ENCODE measurements around the gene VSIG10L.
A peak's percentile ranks its signal among the peaks of the same experiment; 100 is the strongest.

The VSIG10L gene

DNA sequence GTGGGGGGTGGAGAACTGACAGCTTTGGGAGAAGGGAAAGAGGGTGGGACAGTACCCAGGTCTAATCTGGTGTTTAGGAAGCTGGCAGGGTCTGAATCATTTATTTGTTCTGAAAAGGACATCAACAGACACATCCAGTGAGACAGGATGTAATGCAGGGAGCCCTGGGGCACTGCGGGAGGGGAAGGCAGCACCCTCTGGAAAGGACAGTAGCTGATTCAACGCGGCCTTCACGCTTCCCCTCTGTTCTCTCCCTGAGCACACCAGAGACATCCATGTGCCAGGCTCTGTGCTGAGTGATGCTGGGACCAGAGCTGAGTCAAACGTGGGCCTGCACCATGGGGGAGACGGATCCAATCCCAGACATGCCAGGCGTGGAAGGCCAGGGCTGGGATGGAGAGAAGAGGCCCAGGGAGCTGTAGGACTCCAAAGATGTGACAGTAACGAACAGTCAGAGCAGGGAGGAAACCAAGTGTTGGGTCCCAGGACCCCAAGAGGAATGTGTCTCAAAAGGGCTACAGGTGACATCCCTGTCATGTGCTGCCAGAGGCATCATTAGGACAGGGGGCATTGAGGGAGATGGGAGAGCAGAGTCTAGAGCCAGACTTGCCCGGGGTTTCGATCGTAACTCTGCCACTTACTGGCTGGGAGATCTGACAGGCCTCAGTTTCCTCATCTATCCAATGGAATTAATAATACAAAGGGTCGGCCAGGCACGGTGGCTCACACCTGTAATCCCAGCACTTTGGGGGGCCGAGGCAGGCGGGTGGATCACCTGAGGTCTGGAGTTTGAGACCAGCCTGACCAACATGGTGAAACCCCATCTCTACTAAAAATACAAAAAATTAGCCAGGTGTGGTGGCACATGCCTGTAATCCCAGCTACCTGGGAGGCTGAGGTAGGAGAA, 22.5 kb upstream of the VSIG10L start:
- H3K4me3 ChIP-seq (ENCODE audit: low read length in 2 of 2), result peak overlapping the region; percentile 3 to 91
- H3K9me3 ChIP-seq (ENCODE audit: control insufficient read depth in 2 of 2, low read length in 2 of 2), result no peaks in the 10 kb centered on the region
- H3K36me3 ChIP-seq (ENCODE audit: control insufficient read depth in 2 of 2, insufficient read depth in 2 of 2, low read length in 2 of 2), result no peaks in the 10 kb centered on the region
- no peaks in the 10 kb centered on the region for H3K27me3 ChIP-seq (ENCODE audit: control insufficient read depth in 1 of 2, insufficient read depth in 2 of 2, low read length in 2 of 2)
- H3K27ac ChIP-seq (ENCODE audit: low read length), result peak overlapping the region; percentile 82
- H3K4me1 ChIP-seq (ENCODE audit: control insufficient read depth, insufficient read depth, low read length), result peaks cover 56% of the 10 kb centered on the region
- H3K9ac ChIP-seq (ENCODE audit: low read length in 2 of 2), result peak overlapping the region; percentile 56 to 58

DNA sequence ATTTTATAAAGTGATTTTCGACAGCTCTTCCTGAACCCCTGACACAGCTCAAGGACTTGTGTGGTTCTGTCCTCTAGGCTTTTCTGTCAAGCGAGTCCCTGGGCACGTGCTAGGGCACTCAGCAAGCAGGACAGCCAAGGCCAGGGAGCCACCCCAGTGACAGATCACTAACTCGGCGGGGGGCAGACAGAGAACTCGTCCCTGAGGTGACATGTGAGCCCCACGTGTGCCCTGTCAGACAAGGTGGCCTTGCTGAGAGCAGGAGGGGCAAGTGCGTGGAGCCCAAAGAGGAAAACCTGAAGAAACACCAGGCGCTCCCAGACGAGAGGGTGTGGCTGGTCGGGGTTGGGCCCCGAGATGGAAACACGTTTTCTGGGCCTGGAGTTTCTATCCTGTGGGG, 19.3 kb upstream of the VSIG10L start:
- H3K9me3 ChIP-seq (ENCODE audit: control insufficient read depth in 2 of 2, low read length in 2 of 2), result no peaks in the 10 kb centered on the region
- no peak overlapping the region for H3K9ac ChIP-seq (ENCODE audit: low read length in 2 of 2)
- H3K27ac ChIP-seq (ENCODE audit: low read length), result no peak overlapping the region

DNA sequence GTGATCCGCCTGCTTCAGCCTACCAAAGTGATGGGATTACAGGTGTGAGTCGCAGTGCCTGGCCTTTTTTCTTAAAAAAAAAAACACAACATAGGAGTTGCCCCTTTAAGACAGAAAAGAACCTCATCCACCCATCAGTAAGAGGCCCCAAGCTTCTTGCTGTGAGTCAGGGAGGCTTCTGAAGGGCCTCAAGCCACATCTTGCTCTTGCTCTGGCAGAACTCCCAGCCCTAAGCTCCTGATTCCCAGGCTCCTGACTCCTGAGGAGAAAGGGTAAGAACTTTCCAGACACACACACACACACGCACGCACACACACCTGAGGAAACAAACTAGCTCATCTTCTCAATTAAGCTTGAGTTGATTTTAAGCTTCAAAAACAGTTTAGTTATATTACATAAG, 17.4 kb upstream of the VSIG10L start:
- Histone ChIP-seq H3K36me3 (ENCODE audit: control insufficient read depth in 2 of 2, insufficient read depth in 2 of 2, low read length in 2 of 2) (peaks cover 0 to 2% of the 10 kb centered on the region in 2 donors), H3K9ac (ENCODE audit: low read length in 2 of 2) (peak overlapping the region in 1 of 2 donors; percentile 29), H3K4me3 (ENCODE audit: low read length in 2 of 2) (no peak overlapping the region), H3K4me1 (ENCODE audit: control insufficient read depth, insufficient read depth, low read length) (peaks cover 34% of the 10 kb centered on the region), H3K27me3 (ENCODE audit: control insufficient read depth in 1 of 2, insufficient read depth in 2 of 2, low read length in 2 of 2) (no peaks in the 10 kb centered on the region), H3K27ac (ENCODE audit: low read length) (peak overlapping the region; percentile 55), H3K9me3 (ENCODE audit: control insufficient read depth in 2 of 2, low read length in 2 of 2) (no peaks in the 10 kb centered on the region)

More for the DNA sequence above, 19.3 kb upstream of the VSIG10L start:
- Histone ChIP-seq H3K4me3 (ENCODE audit: low read length in 2 of 2) (no peak overlapping the region), H3K27me3 (ENCODE audit: control insufficient read depth in 1 of 2, insufficient read depth in 2 of 2, low read length in 2 of 2) (no peaks in the 10 kb centered on the region), H3K4me1 (ENCODE audit: control insufficient read depth, insufficient read depth, low read length) (peaks cover 47% of the 10 kb centered on the region), H3K36me3 (ENCODE audit: control insufficient read depth in 2 of 2, insufficient read depth in 2 of 2, low read length in 2 of 2) (peaks cover 0 to 2% of the 10 kb centered on the region in 2 donors)

DNA sequence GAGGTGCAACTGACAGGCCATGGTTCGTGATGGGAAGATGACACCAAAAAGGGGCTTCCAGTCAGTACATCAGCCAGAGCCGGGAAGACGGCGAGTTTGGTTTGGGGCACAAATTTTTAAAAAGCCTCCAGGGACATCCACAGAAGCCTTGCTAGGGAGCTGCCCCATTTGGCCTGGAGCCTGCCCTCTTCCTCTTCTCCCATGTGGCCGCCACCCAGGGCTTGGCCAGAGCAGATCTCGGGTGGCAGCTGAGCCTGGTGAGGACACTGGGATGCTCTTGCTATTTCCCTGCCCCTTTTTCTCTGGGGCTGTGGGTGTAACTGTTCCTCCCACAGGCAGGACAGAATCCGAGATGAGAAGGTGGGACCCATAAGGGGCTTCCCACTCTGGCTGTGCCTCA, 16.0 kb upstream of the VSIG10L start:
- H3K9ac ChIP-seq (ENCODE audit: low read length in 2 of 2), result no peak overlapping the region
- no peaks in the 10 kb centered on the region for H3K27me3 ChIP-seq (ENCODE audit: control insufficient read depth in 1 of 2, insufficient read depth in 2 of 2, low read length in 2 of 2)
- no peaks in the 10 kb centered on the region for H3K9me3 ChIP-seq (ENCODE audit: control insufficient read depth in 2 of 2, low read length in 2 of 2)
- peaks cover 0 to 2% of the 10 kb centered on the region in 2 donors for H3K36me3 ChIP-seq (ENCODE audit: control insufficient read depth in 2 of 2, insufficient read depth in 2 of 2, low read length in 2 of 2)
- no peak overlapping the region for H3K4me3 ChIP-seq (ENCODE audit: low read length in 2 of 2)
- H3K27ac ChIP-seq (ENCODE audit: low read length), result no peak overlapping the region
- peaks cover 23% of the 10 kb centered on the region for H3K4me1 ChIP-seq (ENCODE audit: control insufficient read depth, insufficient read depth, low read length)

DNA sequence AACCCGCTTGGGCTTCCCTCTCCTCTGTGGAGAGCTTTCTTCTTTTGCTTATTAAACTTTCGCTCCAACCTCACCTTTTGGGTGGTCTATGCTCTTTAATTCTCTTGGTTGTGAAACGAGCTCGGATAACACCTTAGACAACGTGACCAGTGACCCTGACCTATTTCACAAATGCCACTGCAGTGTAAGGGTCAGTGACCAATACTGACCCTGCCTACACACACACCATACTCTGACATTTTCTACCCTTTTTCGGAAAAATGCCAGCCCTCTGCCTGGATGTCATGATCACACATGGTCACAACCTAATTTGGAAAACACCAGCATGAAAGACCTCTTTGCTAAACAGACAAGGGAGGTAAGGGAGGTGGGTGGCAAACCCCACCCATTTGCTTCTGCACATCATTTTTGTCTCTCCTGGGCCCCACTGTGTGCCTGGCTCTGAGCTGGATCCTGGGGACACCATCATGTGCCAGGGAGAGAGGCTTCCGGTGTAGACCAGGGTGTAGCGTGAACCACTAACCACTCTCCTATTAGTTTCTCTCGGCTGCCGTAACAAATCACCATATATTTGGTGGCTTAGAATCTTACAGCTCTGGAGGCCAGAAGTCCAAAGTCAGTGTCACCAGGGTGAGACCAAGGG, 14.3 kb upstream of the VSIG10L start:
- Histone ChIP-seq H3K9ac (ENCODE audit: low read length in 2 of 2) (no peak overlapping the region), H3K36me3 (ENCODE audit: control insufficient read depth in 2 of 2, insufficient read depth in 2 of 2, low read length in 2 of 2) (peaks cover 8 to 16% of the 10 kb centered on the region in 2 donors), H3K4me3 (ENCODE audit: low read length in 2 of 2) (no peak overlapping the region), H3K27ac (ENCODE audit: low read length) (no peak overlapping the region), H3K27me3 (ENCODE audit: control insufficient read depth in 1 of 2, insufficient read depth in 2 of 2, low read length in 2 of 2) (no peaks in the 10 kb centered on the region), H3K9me3 (ENCODE audit: control insufficient read depth in 2 of 2, low read length in 2 of 2) (no peaks in the 10 kb centered on the region), H3K4me1 (ENCODE audit: control insufficient read depth, insufficient read depth, low read length) (peaks cover 9% of the 10 kb centered on the region)

DNA sequence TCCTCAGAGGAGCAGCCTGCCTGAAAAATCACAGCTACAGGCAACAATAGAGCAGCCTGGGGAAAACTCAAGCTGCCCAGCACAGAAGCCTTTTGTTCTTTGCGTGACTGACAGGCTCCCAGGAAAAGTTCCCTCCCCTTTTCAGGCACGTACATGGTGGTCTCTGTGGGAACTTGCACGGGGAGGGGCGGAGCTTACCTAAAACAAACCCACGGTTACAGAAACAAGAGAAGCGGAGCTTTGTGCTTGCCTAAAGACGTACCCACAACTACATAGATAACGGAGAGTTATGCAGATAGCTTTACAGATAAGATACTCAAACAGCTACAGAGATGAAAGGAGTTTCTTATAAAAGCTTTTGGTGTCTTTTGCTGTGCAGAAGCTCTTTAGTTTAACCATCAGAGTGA, 12.8 kb upstream of the VSIG10L start:
- no peaks in the 10 kb centered on the region for H3K27me3 ChIP-seq (ENCODE audit: control insufficient read depth in 1 of 2, insufficient read depth in 2 of 2, low read length in 2 of 2)
- H3K9ac ChIP-seq (ENCODE audit: low read length in 2 of 2), result no peak overlapping the region
- H3K4me1 ChIP-seq (ENCODE audit: control insufficient read depth, insufficient read depth, low read length), result peaks cover 4% of the 10 kb centered on the region
- H3K9me3 ChIP-seq (ENCODE audit: control insufficient read depth in 2 of 2, low read length in 2 of 2), result no peaks in the 10 kb centered on the region
- no peak overlapping the region for H3K27ac ChIP-seq (ENCODE audit: low read length)
- H3K4me3 ChIP-seq (ENCODE audit: low read length in 2 of 2), result no peak overlapping the region
- peaks cover 11 to 28% of the 10 kb centered on the region in 2 donors for H3K36me3 ChIP-seq (ENCODE audit: control insufficient read depth in 2 of 2, insufficient read depth in 2 of 2, low read length in 2 of 2)

DNA sequence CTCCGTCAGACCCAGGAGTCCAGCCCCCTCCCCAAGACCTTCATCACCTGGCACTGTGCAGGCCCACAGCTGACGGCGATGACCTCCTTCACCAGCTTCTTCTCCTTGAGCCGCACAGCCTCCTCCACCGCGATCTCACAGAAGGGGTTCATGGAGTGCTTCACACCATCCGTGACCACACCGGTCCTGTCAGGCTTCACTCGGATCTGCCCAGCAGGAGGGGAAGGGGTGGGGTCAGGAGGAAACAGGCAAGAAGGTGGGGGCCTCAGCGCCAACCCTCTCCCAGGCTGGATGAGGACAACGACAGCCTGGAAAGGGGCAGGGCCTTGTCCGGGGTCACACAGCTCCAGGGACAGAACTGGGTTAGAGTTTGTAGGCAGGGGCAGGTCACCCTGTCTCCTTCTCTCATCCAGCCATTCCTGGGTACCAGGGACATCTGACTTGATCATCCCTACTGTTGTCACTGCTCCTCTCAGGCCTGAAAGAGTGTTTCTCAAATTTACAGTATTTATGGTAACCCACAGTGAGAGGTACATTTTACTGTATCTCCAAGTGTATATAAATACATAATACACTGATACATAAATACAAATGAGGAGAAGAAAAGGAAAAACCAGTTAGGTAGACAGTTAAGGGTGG, 12.3 kb upstream of the VSIG10L start:
- H3K27me3 ChIP-seq (ENCODE audit: control insufficient read depth in 1 of 2, insufficient read depth in 2 of 2, low read length in 2 of 2), result no peaks in the 10 kb centered on the region
- peaks cover 13 to 28% of the 10 kb centered on the region in 2 donors for H3K36me3 ChIP-seq (ENCODE audit: control insufficient read depth in 2 of 2, insufficient read depth in 2 of 2, low read length in 2 of 2)
- H3K4me3 ChIP-seq (ENCODE audit: low read length in 2 of 2), result no peak overlapping the region
- H3K4me1 ChIP-seq (ENCODE audit: control insufficient read depth, insufficient read depth, low read length), result peaks cover under 1% of the 10 kb centered on the region
- H3K9ac ChIP-seq (ENCODE audit: low read length in 2 of 2), result peak overlapping the region in 1 of 2 donors; percentile 28
- H3K9me3 ChIP-seq (ENCODE audit: control insufficient read depth in 2 of 2, low read length in 2 of 2), result no peaks in the 10 kb centered on the region
- H3K27ac ChIP-seq (ENCODE audit: low read length), result no peak overlapping the region

DNA sequence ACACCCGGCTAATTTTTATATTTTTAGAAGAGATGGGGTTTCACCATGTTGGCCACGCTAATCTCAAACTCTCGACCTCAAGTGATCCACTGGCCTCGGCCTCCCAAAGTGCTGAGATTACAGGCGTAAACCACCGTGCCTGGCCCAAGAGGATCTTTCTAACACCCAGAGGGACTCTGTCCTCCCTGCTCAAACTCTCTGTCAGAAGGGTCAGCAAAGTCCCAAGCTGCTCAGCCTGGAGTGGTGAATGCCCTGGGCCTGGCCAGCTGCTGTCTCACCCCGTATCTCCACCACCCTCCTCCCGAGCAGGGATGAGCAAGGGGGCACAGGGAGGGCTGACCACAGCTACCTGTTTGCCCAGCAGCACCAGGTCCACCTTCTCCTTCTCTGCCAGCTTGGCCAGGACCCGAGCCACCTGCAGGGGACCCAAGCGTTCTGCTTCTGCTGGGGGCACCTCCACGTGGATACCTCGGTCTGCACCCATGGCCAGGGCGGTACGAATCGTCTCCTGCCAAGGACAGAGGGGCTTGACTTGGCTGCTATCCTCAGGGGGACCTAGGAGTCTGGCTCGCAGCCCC, 10.9 kb upstream of the VSIG10L start:
- Histone ChIP-seq H3K9ac (ENCODE audit: low read length in 2 of 2) (no peak overlapping the region), H3K27ac (ENCODE audit: low read length) (no peak overlapping the region), H3K9me3 (ENCODE audit: control insufficient read depth in 2 of 2, low read length in 2 of 2) (no peaks in the 10 kb centered on the region), H3K4me1 (ENCODE audit: control insufficient read depth, insufficient read depth, low read length) (no peaks in the 10 kb centered on the region), H3K36me3 (ENCODE audit: control insufficient read depth in 2 of 2, insufficient read depth in 2 of 2, low read length in 2 of 2) (peaks cover 13 to 28% of the 10 kb centered on the region in 2 donors), H3K27me3 (ENCODE audit: control insufficient read depth in 1 of 2, insufficient read depth in 2 of 2, low read length in 2 of 2) (no peaks in the 10 kb centered on the region), H3K4me3 (ENCODE audit: low read length in 2 of 2) (no peak overlapping the region)

DNA sequence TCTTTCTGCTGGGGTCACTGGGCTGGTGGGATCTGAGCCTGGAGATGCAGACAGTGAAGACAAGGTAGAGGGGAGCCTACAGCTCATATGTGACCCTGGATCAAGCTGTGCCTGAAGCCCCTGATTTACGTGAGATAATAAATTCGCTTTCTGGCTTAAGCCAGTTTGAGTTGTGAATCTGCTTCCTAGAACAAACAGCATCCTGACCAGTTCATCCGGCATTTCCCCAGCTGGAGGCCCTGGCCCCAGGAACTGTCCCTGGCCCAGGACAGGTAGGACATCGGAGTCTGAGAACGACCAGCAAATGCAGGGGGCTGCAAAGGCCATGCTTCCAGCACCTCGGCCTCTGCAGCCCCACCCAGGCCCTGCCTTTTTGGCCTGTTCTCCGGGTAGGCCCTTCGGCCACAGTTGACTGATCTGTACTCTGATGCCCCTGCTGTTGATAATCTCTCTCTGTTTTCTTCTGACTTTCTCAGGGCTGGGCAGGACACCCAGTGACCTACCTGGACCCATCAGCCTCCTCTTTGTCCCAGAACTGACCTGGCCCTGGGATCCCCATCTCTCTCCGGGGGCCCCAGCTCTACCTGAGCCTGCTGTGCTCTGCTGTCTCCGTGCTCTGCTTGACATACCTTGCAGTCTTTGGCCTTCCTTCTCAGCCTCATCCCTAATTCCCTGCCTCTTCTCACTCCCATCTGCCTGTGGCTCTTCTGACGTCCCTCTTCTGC, 9.5 kb upstream of the VSIG10L start:
- no peak overlapping the region for H3K4me3 ChIP-seq (ENCODE audit: low read length in 2 of 2)
- H3K4me1 ChIP-seq (ENCODE audit: control insufficient read depth, insufficient read depth, low read length), result no peaks in the 10 kb centered on the region
- no peak overlapping the region for H3K27ac ChIP-seq (ENCODE audit: low read length)
- no peaks in the 10 kb centered on the region for H3K27me3 ChIP-seq (ENCODE audit: control insufficient read depth in 1 of 2, insufficient read depth in 2 of 2, low read length in 2 of 2)
- H3K36me3 ChIP-seq (ENCODE audit: control insufficient read depth in 2 of 2, insufficient read depth in 2 of 2, low read length in 2 of 2), result peaks cover 13 to 39% of the 10 kb centered on the region in 2 donors
- no peak overlapping the region for H3K9ac ChIP-seq (ENCODE audit: low read length in 2 of 2)
- H3K9me3 ChIP-seq (ENCODE audit: control insufficient read depth in 2 of 2, low read length in 2 of 2), result no peaks in the 10 kb centered on the region
